HS-27A (cell line): Measurements from ENCODE around the gene ZNRF3.
"Not testable (repeated sequence)": the region's sequence is repeated elsewhere in the genome, so short reads cannot be mapped to it uniquely, and the experiment has no call there.

Experiments
- DNase-seq: peaks from one replicate; pipeline ENCODE4 v3.0.0-alpha.2; 2012; ENCODE audit warnings: low read depth, missing footprints

ZNRF3 gene

DNA sequence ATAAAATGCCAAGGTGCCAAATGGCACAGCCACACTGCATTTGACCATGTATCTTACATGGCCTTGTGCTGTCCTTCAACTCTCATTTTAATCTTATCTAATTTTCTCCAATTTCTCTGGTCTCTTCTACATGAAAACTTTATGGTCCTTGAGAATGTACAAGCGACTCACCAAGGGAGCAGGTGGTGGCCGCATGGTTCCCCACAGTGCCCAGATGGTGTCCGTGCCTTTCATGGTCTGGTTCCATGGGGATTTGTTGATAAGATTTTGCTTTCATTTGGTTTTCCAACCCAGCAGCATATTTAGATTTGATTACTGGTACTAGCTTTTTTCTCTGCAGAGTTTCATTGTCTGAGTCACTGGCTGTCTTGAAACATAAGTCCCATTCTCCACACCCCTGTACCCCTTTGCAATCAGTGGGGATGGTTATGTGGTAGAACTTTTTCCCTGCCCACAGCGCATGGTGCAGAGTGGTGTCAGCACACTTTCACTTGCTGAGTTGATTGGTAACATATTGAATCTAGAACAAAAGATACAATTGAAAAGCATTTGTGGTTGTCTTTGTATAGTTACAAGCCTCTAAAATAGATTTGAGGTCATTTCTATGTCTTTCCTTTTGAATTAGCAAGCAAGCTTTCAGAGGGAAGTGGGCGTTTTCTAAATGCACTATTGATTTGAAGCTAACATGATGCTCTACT, 24.1 kb downstream of the ZNRF3 start:
- no peak for DNase-seq

DNA sequence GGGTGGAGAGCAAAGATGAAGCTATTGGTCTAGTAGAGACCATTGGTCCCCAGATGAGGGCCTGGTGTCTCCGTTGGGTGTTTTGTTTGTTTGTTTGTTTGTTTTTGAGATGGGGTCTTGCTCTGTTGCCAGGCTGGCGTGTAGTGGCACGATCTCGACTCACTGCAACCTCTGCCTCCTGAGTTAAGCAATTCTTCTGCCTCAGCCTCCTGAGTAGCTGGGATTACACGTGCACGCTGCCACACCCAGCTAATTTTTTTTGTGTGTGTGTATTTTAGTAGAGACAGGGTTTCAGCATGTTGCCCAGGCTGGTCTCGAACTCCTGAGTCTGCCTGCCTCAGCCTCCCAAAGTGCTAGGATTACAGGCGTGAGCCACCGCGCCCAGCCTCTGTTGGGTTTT, 25.4 kb downstream of the ZNRF3 start:
- DNase-seq = not testable (repeated sequence)

DNA sequence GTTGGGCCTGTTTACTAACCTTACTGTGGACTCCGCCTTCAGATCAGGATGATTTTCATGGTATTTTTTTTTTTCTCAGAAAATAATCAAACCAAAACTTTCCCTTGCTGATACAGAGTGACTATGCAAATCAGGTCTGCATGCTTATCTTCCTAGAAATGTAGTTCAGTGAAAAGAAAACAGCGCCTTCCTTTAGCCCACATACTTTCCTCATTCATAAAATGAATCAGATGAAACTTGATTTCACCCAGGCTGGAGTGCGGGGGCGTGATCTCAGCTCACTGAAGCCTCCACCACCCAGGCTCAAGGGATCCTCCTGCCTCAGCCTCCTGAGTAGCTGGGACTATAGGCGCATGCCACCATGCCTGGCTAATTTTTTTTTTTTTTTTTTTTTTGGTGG, 26.0 kb downstream of the ZNRF3 start:
- DNase-seq = no peak

DNA sequence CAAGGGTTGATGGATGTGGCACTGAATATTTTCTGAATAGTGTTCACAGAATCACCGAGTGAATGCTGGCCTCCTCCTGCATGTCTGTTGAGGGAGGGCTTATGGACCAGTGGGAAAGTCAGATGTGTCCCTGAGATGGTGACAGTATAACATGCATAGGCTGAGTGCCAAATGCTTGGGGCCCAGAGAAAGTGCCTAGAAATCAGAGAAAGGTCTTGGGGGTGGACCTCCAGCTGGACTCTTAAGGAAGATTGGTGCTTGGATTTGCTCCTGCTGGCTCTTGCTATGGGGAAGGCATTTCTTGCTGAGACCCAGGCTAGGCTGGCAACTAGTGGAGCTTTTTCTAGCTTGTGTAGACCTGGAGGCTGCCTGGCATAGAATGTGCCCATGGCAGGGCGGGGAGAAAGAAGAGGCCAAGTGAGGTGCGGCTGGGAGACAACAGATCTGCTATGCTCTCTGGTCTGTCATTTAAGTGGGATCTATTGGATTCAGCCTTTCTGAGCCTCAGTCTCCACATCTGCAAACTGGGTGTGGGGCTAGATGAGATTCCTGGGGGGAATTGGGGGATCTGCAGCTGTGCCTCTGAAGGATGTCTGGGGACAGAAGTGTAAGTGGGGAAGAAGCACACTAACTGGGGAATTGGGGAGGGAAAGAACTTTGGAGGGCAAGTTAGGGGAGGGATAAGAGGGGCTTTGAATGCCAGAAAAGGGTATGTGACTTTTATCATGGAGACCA, 27.4 kb downstream of the ZNRF3 start:
- no peak for DNase-seq

DNA sequence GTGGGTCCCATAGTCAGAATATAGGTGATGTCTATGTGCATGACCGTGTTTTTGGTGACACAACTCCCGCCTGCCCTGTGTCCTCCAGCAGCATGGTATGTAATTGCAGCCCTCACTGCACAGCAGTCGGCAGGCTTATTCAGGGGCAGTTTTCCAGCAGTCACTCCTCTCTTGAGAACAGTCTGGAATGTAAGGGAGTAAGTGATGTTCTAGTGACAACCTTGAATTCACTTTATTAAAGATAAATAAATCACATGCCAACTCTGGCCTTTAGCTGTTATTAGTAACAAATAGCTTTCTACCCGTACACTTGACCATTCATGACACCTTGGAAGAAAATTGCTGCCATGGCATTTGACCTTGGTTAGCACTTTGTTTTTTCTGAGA, 27.9 kb downstream of the ZNRF3 start:
- no peak for DNase-seq

DNA sequence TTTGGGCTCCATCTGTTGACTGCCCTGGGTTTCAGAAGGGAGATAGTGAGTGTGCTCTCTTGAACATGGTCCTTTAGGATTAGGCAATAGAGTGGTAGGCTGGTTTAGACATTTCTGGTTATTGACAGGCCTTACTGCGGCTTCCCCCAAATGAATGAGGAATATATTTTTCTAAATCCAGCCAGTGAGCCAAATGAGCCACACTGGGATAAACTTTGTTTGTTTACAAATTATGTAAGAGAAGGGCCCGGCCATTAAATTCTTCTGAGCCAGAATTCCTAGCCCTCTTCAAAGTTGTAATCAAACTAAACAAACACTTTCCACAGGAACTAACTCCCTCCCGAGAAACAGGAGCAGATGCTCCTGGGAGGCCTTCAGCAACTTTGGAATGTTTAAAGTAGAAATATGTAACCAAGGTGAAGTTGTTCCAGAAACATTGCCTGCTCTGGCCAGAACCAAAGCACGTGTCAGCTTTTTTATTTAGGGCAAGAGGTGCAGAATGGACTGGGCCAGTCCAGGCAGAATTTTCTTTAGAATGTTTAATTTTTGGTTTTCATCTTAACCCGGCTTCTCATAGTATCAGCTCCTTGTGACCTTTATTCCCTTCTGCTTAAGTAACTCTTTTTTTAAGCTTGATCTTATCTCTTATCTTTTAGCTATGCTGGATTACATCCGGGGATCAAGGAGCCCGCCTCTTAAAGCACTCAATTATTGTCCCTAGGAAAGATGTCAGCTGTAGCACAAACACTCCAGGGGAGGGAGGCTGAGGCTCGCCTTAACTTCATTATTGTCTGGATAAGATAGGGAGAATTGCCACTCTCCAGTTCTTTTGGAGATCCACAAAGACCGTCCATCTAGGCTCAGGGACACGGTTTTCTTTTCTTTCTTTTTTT, 28.7 kb downstream of the ZNRF3 start:
- DNase-seq = no peak

DNA sequence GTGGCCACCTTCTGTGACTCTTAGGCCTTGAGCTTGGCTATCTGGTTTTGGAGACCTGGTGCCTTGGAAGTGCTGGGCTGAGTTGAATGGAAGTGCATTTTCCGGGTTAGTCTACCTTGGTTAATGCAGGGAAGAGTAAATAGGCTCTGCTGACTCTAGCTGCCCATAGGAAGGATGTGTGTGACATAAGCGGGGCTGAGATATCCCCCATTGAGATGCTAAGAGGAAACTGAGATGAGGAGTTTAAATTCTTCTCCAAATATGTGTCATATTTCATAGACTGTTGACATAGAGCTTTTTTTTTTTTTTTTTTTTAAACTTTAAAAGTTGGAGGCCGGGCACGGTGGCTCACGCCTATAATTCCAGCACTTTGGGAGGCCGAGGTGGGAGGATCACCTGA, 30.8 kb downstream of the ZNRF3 start:
- DNase-seq = no peak

DNA sequence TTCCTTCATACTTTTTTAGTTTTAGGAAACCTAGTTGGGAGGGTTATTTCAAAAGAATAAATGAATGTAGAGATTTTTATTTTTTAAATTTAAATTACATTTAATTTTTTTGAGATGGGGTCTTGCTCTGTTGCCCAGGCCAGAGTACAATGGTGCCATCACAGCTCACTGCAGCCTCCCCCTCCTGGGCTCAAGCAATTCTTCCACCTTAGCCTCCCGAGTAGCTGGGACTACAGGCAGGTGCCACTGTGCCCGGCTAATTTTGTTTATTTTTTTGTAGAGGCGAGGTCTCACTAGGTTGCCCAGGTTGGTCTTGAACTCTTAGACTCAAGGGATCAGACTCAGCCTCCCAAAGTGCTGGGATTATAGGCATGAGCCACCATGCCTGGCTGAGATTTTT, 32.6 kb downstream of the ZNRF3 start:
- DNase-seq = no peak

DNA sequence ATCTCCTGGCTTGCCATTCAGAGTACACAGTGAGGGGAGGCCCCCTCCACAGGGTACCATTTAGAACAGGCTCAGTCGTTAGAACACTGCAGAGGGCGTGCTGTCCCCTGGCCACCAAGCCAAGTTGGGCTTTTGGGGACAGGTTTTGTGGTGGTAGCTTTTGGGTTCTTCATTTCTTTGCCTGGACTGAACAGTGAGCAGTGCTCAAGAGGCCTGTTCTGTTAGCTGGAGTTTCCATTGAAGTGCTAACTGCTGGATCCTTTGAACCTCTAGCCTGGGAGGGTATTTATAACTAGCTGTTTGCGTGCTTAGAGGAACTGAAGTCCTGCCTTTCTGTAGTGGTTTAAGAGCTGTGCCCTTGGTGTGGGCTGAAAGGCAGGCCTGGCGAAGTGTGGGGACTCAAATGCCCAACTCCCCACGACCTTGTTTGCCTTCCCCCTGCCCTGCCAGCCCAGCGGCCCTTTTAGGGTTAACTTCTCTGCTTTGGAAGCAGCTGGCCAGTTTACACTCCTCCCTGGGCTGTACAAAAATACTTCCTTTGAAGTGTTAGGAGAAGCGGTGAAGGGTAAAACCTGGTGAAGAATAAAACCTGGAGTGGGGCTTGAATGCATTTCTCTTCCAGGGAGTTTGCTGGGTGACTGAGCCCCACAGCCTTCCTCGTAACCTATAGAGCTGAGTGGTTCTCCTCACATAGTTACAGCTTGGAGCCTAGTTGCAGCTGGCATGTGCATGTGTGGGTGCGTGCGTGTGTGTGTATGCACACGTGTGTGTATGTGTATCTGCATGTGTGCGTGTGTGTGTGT, 34.6 kb downstream of the ZNRF3 start:
- no peak for DNase-seq

DNA sequence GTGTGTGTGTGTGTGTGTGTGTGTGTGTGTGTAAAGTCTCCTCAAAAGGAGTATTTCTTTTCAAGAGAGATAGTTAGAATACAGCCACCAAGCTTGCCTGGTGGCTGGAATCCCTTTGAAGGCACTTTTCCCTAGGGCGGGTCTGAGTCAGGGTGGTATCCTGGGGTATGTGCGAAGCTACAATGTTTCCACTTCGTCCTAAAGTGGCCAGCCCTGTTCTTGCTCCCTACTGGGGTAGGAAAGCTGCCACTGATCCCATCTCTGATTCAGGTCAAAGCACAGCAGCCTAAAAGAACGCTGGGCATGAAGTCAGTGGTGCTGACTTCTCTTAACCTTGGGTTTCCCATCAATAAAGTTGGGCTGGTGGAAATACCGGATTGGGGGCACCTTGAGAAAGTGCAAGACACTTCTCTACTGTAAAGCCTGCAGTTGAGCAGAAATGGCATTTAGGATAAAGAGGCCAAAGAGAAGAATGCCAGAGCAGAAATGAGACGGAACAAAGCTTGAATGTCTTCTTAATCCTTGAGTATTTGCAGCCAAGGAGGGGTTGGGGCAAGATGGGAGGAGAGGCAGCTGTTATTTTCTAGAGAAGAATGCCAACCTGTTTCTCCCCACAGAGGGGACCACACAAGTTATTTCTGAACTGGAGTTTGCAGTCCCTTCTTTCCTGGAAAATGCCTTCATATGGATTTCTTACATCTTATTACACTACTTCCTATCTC, 35.3 kb downstream of the ZNRF3 start:
- no peak for DNase-seq

DNA sequence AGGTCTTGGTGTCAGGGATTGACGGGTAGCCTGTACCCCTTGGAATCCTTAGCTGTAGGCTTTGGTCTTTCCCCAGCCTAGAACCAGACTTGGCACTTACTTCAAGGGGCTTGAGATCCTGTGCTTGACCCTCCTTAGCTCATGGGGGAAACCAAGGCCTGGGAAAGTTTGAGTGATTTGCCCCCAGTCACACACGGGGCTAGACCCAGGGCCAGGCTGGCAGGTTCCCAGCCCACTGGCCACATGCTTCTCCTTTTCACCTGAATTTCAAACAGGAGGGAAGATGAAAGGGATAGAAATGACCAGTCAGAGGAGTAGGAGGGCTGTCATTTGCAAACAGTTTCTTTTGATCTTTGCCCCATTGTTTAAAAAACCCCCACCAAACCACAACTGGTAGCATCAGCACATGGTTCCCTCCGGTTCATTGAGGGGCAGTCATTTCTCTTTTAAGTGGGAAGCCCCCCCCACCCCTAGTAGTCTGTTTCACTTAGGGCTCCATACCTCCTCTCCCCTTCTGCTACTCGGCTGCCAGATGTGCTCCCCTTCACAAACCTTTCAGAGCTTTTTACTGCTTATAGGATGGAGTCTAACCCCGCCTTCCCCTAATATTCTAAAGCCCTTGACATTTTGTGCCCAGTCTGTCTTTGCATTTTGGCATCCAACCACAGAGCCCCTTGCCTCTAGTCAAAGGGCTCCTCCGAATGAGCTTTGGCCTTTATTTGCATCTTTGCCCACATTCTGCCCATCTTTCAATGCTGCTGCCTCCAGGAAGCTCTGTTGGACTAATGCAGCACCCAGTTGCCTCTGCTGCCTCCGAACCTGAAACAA, 37.6 kb downstream of the ZNRF3 start:
- DNase-seq = no peak

DNA sequence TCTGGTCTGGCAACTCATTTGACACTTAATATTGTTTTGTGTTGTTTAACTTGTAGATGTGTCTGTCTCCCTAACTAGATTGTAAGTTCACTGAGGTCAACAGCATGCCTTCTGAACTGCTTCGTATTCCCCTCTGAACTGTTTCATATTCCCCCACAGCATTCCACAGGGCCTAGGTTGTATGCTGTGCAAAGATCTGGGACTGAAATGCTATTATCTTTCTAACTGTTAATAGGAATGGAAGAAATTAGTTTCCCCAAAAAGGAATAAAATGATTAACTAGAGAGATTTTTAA, 38.2 kb downstream of the ZNRF3 start:
- DNase-seq = no peak

DNA sequence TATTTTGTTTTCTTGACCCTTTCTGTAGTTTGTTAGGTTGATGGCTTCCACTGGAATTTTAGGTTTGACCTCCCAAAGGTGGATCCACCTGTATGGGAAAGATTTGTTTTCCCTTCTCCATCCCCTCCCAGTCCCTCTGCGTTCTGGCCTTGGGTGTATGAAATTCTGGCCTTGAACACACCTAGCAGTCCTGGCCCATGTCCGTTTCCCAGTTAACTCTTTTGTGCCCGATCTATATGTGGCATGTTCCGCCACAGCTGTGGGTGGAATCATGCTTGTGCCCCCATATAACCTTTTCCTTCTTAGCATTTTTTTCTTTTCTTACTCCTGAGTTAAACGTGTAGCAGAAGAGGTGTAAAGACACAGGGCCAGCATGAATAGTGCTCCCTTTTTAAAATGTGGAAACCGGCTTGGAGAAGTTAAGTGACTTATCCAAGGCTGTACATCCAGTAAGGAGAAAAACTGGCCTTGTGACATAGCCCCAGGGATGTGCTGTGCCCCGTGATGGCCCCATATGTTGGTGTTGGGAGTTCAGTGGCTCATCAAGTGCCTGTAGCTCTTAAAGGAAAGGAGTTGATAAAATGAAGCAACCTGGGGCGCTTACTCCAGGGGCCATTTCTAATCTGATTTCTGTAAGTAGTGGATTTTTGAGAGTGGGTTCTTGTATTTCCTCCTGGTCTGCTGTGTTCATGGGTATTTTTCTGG, 39.3 kb downstream of the ZNRF3 start:
- no peak for DNase-seq

DNA sequence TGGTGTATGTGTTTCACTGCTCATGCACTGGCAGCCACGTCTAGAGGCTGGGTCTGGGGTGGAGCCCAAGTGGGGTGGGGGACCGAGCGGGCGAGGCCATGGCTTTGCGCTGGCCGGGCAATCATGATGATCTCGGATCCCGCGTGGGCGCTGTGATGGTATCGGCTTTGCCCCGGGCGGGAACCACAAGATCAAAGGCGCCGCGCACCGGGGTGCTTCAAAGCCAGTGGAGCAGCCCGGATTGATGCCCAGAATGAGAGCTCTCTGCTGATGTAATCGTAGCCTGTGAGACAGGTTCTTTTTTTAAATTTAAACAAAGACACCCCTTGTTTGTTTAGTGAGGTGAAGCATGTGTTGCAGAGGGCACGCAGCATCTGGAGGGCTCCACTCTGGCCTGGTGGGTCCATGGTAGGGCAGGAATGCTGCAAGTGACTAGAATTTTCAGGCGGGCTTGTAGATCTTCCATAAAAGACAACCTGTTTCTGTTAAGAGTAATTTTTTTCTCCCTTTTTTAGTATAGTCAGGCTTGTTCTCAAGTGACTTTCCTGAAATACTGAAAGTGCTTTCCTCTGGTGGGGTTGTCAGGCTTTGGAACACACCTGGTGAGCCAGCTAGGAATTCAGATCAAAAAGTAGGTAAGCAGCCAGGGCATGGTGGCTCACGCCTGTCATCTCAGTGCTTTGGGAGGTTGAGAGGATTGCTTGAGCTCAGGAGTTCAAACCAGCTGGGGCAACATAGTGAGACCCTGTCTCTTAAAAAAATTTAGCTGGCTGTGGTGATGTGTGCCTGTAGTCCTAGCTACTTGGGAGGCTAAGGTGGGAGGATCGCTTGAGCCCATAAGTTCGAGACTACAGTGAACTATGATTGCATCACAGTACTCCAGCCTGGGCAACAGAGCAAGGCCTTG, 40.7 kb downstream of the ZNRF3 start:
- no peak for DNase-seq

DNA sequence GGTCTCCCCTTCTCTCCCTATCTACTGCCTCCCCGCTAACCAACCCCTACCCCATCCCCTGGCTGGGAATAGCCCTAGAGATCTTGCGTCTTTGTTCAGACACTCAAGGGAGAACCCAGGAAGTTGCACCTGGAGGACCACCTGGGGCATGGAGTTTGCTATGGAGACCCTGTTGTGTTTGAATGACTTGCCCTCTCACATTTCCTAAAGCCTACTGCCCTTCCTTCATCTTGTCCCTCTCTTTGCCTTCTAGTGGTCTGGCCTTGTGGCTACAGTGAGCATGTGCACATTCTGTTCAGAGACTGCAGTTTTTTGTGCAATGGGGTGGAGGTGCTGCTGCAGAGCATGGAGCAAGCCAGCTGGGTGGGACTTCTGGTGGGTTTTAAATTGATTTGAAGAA, 42.5 kb downstream of the ZNRF3 start:
- DNase-seq = no peak

DNA sequence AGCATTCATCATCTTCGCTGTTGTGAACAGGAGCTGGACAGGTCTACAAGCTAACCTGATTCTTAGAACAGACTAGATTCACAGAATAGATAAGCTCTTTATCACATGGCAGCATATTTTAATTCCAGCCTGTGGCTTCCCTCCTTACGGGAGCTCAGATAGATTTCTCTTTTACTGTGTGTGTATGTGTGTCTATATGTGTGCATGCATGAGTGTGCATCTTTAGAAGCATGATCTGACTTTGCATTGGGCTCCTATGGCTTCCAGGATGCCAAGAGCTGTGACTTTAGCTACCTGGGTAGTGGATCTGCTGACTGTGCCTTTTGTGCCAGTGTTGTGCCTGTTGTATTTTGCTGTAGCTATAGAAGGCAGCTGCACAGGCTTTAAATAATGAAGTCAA, 44.3 kb downstream of the ZNRF3 start:
- no peak for DNase-seq

DNA sequence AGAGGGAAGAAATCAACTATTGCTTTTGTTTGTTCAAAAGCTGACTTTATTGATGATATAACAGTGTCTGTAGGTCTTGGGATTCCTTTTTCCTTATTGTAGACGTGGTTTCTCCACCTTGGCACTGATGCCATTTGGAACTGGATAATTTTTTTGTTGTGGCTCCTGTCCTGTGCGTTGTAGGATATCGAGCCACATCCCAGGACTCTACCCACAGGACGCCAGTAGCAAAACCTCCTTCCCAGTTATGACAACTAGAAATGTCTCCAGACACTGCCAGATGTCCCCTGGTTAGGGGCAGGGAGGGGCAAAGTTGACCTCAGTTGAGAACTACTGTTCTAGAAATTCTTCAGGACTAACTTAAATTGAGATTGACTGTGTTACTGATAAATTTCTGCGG, 45.8 kb downstream of the ZNRF3 start:
- DNase-seq = no peak

DNA sequence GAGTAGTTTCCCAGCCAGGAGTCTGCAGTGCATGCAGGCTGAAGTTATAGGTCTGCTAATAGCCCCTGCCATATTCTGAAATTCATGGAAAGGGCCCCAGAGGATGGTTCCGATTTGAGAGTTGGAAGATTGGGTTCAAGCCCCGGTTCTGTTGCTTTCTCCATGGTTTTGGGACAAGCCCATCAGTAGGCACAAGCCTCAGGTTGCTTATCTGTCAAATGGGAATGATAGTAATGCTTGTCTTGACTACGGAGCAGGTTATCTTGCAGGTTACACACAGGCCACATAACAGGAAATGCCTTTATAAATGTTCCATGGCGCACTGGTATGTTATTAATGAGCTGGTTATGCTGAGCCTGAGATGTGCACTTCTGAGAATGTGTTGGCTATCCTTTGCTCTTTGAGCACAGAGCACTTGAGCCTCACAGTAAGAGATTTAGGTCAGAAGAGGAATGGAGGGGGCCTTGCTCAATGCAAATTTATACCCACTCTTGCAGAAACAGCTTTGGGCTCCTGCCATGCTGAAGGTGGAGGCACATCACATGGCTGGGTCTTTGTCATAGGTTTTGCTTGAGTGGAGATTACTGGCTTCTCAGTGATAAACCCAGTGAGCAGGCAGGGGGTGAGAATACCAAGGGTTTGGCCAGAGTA, 47.1 kb downstream of the ZNRF3 start:
- DNase-seq = no peak
